GM18502 (cell line): ENCODE results near the gene SEPTIN10.
"Not testable (repeated sequence)": the region's sequence is repeated elsewhere in the genome, so short reads cannot be mapped to it uniquely, and the experiment has no call there.

Source experiments
- ATAC-seq: cut with Tn5 transposase; IDR thresholded peaks from one replicate; pipeline ENCODE4 v1.9.1; 2021; ENCODE audit warnings: mild to moderate bottlenecking; ENCODE audit not compliant: unreplicated experiment, poor library complexity

SEPTIN10 gene

GRCh38 chr2:109609352-109610024, 4.3 kb downstream of the SEPTIN10 start:
- ATAC-seq: no peak

DNA sequence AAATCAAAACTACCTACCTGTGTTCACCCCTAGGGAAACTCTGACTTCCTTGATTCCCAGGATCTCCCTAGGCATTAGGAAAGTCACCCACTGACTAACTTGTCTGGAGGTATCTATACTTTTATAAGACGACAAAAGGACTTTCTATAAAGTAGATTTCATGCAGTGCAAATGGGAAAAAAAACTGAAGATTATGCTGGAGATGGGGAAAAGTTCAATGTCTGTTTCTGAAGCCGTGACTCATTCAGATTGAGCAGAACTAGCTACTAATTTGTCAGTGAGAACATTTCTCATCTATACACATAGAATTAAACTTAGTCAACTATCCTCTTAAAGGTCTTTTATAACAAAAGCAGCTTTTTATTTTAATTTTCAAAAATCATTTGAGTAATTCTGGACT, 6.0 kb downstream of the SEPTIN10 start:
- ATAC-seq: no peak

GRCh38 chr2:109604597-109604996, 9.2 kb downstream of the SEPTIN10 start:
- no peak for ATAC-seq

GRCh38 chr2:109602617-109603188, 11.1 kb downstream of the SEPTIN10 start:
- ATAC-seq: no peak

DNA sequence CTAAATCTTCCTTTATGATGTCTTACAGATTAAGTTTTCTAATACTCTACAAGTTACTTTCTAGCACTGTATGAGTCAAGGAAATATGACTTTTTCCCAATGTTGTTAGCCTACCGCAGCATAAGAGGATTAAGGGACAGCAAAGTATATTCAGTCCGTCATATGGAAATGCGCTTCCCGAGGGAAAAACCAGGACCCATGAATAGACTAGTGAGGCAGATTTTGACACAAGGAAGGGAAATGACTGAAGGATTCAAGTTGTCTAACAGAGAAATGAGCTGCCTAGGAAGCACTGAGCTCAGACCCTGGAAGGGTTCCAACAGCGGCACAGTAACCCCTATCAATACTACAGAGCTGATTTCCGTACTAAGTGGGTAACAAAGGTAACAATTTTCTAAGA, 12.0 kb downstream of the SEPTIN10 start:
- ATAC-seq: no peak

DNA sequence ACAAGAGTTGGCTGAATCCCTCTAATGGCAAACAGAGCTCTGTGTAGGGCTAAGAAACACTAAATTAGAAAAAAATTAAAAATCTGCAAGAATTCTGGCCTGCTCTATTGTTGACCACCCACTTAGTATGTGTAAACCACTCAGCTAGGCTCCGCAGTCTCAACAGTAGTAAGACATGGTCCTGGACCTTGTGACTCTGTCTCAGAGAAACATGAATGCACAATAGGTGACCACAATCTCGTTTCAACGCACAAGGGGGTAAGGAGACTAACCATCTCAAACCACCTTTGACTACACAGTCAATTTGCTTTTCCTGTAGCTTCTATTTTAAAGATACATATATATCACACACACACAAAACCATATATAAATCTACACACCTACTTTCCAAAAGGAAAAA, 16.5 kb downstream of the SEPTIN10 start:
- no peak for ATAC-seq

DNA sequence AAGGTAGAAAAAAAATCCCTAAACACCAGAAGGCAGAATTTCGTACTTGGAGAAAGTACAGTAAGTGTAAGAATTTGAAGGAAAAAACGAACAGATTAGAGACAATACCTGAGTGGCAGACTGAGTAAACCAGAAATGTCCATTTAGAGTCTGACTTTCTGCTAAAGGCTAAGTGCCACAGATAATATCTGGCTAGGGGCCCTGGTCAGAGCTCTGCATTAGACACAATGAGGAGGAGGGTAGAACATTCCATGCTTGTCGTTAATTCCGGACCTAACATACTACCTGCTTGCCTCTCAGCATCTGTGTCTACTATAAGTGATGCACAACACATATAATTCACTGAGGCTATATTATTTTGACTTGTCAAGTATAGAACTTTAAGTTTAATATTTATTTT, 18.1 kb downstream of the SEPTIN10 start:
- ATAC-seq: no peak

DNA sequence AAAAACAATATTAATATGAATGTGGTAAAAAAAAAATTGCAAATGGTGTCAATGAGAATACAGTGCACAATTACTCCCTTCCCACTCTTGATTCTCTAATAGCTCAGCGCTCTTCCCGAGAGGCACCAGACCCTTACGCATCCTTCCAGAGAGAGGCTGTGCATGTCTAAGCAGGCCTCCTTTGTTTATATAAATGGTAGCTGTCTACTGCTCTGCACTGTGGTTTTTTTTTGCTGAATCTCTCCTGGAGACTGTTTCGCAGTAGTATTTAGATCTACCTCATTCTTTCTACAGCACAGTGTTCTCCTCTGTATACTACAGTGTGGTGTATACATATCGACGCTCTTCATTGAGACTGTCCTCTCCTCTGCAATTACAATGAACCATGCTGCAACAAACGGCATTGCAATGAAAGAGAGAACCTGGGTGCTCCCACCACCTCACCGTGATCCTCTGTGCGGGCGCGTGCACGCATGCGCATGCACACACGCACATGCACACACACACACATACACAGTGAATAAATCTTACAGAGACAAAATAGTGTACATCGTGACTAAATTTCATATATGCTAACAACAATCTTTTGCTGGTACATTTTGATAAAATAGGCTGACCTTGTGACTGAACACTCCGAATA, 19.4 kb downstream of the SEPTIN10 start:
- no peak for ATAC-seq

GRCh38 chr2:109592905-109593304, 20.9 kb downstream of the SEPTIN10 start:
- ATAC-seq: no peak

GRCh38 chr2:109591206-109591605, 22.6 kb downstream of the SEPTIN10 start:
- no peak for ATAC-seq

- no peak for ATAC-seq
These were observed 27.1 kb downstream of the SEPTIN10 start for GRCh38 chr2:109586687-109587086.

DNA sequence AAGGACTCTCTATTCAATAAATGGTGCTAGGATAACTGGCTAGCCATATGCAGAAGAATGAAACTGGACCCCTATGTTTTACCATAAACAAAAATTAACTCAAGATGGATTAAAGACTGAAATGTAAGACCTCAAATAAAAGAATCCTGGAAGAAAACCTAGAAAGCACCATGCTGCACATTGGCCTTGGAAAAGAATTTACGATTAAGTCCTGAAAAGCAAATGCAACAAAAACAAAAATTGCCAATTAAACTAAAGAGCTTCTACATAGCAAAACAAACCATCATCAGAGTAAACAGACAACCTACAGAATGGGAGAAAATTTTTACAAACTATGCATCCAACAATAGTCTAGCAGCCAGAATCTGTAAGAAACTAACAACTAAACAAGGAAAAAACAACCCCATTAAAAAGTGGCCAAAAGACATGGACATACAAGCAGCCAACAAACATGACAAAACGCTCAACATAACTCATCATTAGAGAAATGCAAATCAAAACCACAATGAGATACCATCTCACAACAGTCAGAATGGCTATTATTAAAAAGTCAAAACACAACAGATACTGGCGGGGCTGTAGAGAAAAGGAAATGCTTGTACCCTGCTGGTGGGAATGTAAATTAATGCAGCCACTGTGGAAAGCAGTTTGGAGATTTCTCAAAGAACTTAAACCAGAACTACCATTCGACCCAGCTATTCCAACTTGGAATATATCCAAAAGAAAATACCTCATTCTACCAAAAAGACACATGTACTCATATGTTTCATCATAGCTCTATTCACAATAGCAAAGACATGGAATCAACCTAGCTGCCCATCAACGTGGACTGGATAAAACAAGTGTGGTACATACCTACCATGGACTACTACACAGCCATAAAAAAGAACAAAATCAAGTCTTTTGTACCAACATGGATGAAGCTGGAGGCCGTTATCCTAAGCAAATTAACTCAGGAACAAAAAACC, 30.6 kb downstream of the SEPTIN10 start:
- ATAC-seq: peak; percentile 85

- ATAC-seq: not testable (repeated sequence)
These were observed 36.1 kb downstream of the SEPTIN10 start for GRCh38 chr2:109577630-109578029.

- ATAC-seq: no peak
These were observed 38.4 kb downstream of the SEPTIN10 start for GRCh38 chr2:109575373-109575772.

DNA sequence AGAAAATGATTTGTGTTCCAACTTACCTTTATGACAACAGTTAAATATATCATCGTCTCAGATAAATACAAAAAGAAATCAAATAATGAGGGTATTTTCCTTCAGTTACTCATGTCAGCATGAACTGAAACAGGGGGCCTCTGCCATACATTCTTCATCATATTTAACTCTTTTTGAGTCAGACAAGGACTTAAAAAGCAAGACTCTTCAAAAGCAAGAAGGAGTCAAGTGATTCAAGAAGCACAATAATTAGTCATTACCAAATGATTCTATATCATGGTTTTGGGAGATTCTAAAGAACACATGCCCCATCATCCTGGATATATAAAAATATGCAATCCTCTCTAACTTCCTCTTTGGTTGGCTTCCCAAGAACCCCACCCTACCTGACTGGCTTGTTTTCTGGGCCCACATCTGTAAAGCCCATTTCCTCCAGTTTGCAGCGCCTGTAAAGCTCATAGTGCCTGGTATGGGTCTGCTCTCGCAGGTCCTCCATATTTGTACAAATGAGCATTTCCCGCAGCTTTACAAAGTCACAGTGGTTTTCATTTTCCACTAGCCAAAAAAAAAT, 49.7 kb downstream of the SEPTIN10 start:
- no peak for ATAC-seq

GRCh38 chr2:109563288-109563687, 50.5 kb downstream of the SEPTIN10 start:
- ATAC-seq: no peak

DNA sequence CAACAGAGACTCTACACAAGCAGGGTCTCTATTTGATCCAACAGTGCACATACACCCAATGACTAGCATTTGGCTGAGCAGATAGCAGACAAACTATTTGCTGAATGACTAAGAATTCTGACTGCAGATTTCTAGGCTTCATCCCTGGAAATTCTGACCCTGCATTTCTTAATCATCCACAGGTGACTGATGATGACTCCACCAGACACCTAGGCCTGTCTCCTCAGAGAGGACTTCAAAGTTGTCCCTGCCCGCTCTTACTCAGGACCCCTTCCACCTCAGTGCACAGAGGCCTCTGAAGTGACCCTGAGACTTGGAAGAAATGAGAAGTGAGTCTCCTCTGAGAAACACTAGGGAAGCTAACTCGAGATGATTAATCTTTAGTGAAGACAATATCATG, 51.3 kb downstream of the SEPTIN10 start:
- no peak for ATAC-seq

- no peak for ATAC-seq
These were observed 53.5 kb downstream of the SEPTIN10 start for GRCh38 chr2:109560265-109560664.

- ATAC-seq: no peak
These were observed 55.5 kb downstream of the SEPTIN10 start for GRCh38 chr2:109558076-109558882.

- no peak for ATAC-seq
These were observed 56.5 kb downstream of the SEPTIN10 start for GRCh38 chr2:109557309-109557708.
